Measurements from ENCODE around the gene SRBD1. TPM values are rescaled to one million over a fixed set of nuclear protein-coding genes. Genes with fewer than 3 reads are reported as not detected.

Gene SRBD1
- total RNA-seq, 1 experiment from 2014 or later, result 14.4 TPM

DNA sequence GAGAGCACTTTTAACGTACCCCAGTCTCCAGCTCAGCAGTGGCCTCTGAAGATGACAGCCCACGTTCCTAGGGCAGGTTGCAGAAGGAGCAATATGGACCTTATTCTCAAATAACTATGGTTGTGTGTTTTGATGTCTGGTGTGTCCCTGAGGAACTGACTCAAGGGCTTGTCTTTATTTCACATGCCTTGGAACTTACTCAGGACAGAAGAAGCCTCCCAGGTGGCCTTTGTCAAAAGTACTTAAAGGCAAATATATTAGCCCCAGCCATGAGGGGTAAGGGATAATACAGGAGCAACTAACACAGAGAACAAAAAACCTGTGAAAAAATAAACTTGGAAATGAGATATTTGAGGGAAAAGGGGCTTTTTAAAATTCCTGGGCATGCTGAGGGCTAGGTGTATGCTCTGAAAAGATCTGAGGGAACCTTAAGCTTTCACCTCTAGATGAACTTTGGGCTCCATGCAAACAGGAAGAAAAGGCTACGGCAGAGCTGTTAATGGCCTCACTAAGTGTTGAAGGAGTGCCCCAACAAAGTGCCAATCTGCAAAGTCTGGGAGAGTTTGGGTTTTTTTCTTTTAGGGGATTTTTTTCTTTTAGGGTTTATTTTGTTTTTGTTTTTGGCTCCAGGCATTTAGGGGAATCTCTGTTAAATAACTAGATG lies 40.3 kb downstream of the SRBD1 start:
- intact Hi-C loops (cut with micrococcal nuclease; ENCODE audit: unreplicated experiment), result no loop called here
- no peaks in the 10 kb centered on the region for H3K4me1 Mint-ChIP-seq (ENCODE audit: low read depth, unreplicated experiment)
- TF ChIP-seq, protein P1, sequence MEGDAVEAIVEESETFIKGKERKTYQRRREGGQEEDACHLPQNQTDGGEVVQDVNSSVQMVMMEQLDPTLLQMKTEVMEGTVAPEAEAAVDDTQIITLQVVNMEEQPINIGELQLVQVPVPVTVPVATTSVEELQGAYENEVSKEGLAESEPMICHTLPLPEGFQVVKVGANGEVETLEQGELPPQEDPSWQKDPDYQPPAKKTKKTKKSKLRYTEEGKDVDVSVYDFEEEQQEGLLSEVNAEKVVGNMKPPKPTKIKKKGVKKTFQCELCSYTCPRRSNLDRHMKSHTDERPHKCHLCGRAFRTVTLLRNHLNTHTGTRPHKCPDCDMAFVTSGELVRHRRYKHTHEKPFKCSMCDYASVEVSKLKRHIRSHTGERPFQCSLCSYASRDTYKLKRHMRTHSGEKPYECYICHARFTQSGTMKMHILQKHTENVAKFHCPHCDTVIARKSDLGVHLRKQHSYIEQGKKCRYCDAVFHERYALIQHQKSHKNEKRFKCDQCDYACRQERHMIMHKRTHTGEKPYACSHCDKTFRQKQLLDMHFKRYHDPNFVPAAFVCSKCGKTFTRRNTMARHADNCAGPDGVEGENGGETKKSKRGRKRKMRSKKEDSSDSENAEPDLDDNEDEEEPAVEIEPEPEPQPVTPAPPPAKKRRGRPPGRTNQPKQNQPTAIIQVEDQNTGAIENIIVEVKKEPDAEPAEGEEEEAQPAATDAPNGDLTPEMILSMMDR (IDR thresholded peaks at IDR 0.05; ENCODE audit: unreplicated experiment), result no peak
- CTCF ChIA-PET, result no interaction called here
- no TSS peak for BruUV-seq (replicated peaks)
- peaks cover 5% of the 10 kb centered on the region for H3K36me3 Mint-ChIP-seq (ENCODE audit: insufficient read depth, unreplicated experiment)
- H3K27ac Mint-ChIP-seq (ENCODE audit: unreplicated experiment), result no peak overlapping the region
- H3K27me3 Mint-ChIP-seq (ENCODE audit: unreplicated experiment), result no peaks in the 10 kb centered on the region
- H3K4me3 Mint-ChIP-seq (ENCODE audit: low read depth, unreplicated experiment), result no peak overlapping the region
- H3K9me3 Mint-ChIP-seq (ENCODE audit: low read depth, unreplicated experiment), result no peaks in the 10 kb centered on the region
- no peak for DNase-seq

DNA sequence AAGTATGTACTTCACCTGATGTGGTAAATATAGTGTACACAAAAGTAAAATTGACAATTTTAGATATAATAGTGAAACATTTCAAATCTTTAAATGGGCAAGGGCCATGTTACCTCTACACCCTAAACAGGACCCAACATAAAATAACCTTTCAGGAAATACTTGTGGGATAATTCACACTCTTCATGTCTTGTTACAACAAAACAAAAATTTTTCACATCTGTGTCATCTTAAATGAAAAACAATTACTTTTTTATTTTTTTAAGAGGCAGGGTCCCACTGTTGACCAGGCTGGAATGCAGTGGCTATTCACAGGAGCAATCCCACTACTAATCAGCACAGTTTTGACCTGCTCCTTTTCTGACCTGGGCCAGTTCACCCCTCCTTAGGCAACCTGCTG lies 42.1 kb downstream of the SRBD1 start:
- CTCF ChIA-PET, result no interaction called here
- no peak for DNase-seq
- H3K27me3 Mint-ChIP-seq (ENCODE audit: unreplicated experiment), result no peaks in the 10 kb centered on the region
- intact Hi-C loops (cut with micrococcal nuclease; ENCODE audit: unreplicated experiment), result no loop called here
- H3K27ac Mint-ChIP-seq (ENCODE audit: unreplicated experiment), result no peak overlapping the region
- peaks cover 5% of the 10 kb centered on the region for H3K36me3 Mint-ChIP-seq (ENCODE audit: insufficient read depth, unreplicated experiment)
- TF ChIP-seq, protein P1 (IDR thresholded peaks at IDR 0.05; ENCODE audit: unreplicated experiment), result no peak
- no peak overlapping the region for H3K4me3 Mint-ChIP-seq (ENCODE audit: low read depth, unreplicated experiment)
- no peaks in the 10 kb centered on the region for H3K4me1 Mint-ChIP-seq (ENCODE audit: low read depth, unreplicated experiment)
- BruUV-seq (replicated peaks), result no TSS peak
- no peaks in the 10 kb centered on the region for H3K9me3 Mint-ChIP-seq (ENCODE audit: low read depth, unreplicated experiment)

DNA sequence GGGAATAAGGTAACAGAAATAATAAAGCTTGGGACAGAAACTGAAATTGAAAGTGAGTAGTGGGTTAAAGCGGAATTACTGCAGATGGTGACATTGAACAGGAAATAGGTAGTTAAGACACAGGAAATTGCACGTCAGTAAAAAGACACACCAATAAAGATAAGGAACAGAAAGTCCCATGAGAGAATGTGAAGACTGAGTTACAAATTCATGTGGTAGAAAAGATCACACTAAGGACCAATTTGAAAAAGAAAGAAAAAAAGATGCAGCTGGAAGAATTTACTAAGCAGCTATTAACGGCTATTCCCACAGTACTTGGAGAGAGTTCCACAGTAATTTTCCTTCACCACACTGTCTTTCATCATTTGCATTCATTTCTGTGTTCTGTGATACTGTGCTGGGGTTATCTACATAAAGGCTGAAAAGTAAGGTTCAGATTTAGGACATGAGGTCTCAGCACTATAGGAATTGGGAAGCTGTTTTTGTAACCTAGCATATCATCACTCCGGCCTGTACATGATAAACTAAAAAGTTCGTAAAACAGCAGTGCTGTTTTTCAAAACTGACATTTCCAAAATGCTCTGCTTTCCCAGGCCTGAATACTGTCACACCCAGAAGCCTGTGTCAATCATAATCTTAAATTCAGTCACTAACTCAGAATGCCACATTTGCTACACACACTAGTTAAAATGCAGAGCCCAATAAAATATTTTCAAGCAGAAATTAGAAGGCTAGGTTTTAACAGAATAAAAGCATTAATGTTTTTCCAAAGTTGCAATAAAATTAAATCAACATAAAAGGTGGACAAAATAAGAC lies 42.9 kb downstream of the SRBD1 start:
- BruUV-seq (replicated peaks), result no TSS peak
- no peaks in the 10 kb centered on the region for H3K27me3 Mint-ChIP-seq (ENCODE audit: unreplicated experiment)
- no peak overlapping the region for H3K4me3 Mint-ChIP-seq (ENCODE audit: low read depth, unreplicated experiment)
- CTCF ChIA-PET, result no interaction called here
- no peak overlapping the region for H3K27ac Mint-ChIP-seq (ENCODE audit: unreplicated experiment)
- no peaks in the 10 kb centered on the region for H3K9me3 Mint-ChIP-seq (ENCODE audit: low read depth, unreplicated experiment)
- TF ChIP-seq, protein P1 (IDR thresholded peaks at IDR 0.05; ENCODE audit: unreplicated experiment), result no peak
- no peak for DNase-seq
- intact Hi-C loops (cut with micrococcal nuclease; ENCODE audit: unreplicated experiment), result no loop called here
- no peaks in the 10 kb centered on the region for H3K4me1 Mint-ChIP-seq (ENCODE audit: low read depth, unreplicated experiment)
- H3K36me3 Mint-ChIP-seq (ENCODE audit: insufficient read depth, unreplicated experiment), result peaks cover 5% of the 10 kb centered on the region

DNA sequence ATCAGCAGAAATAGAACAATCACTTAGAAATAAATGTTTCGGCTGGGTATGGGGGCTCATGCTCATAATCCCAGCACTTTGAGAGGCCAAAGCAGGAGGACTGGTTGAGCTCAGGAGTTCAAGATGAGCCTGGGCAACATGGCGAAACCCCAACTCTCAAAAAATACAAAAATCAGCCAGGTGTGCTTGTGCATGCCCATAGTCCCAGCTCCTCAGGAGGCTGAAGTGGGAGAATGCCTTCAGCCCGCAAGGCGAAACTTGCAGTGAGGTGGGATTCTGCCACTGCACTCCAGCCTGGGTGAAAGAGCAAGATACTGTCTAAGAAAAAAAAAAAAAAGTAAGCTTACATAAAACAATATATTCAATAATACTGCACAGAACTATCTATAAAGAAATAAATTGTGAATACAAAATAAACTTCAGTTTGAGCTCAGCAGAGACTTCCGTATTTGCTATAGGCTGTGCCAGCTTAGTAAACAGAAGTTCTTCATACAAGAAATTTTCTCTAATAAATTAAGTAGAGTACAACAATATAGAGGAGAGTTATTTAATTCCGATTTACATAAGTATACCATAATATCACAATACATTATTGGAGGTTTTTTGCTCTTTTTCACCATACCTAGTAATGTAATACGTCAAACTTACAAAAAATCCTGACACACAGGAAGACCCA lies 43.6 kb downstream of the SRBD1 start:
- Mint-ChIP-seq H3K36me3 (ENCODE audit: insufficient read depth, unreplicated experiment) (peaks cover 5% of the 10 kb centered on the region), H3K27me3 (ENCODE audit: unreplicated experiment) (no peaks in the 10 kb centered on the region), H3K9me3 (ENCODE audit: low read depth, unreplicated experiment) (no peaks in the 10 kb centered on the region), H3K27ac (ENCODE audit: unreplicated experiment) (no peak overlapping the region), H3K4me1 (ENCODE audit: low read depth, unreplicated experiment) (no peaks in the 10 kb centered on the region), H3K4me3 (ENCODE audit: low read depth, unreplicated experiment) (no peak overlapping the region)
- no peak for DNase-seq
- intact Hi-C loops (cut with micrococcal nuclease; ENCODE audit: unreplicated experiment), result no loop called here
- TF ChIP-seq, protein P1 (IDR thresholded peaks at IDR 0.05; ENCODE audit: unreplicated experiment), result no peak
- BruUV-seq (replicated peaks), result no TSS peak
- CTCF ChIA-PET, result interaction anchor here (0.7 kb wide), 1 partner anchor 12 kb away, joined by 3 read pairs; no protein-coding TSS in a partner anchor
